SK-N-SH treated with all-trans-retinoic acid at 6 μM for 48 hours (cell line): Measurements from ENCODE around the gene CYP27C1.

ENCODE experiments used
- ESRRG ChIP-seq: fragments of 250-450 bp; sonication (Bioruptor Pico); IDR thresholded peaks from 2 replicates; pipeline ENCODE4 v1.6.1; 2021; ENCODE audit warnings: mild to moderate bottlenecking
- OSR1 ChIP-seq: fragments of 250-450 bp; sonication (Bioruptor Pico); IDR thresholded peaks from 2 replicates; pipeline ENCODE4 v1.8.0; 2022; ENCODE audit warnings: moderate library complexity, mild to moderate bottlenecking, inconsistent platforms

DNA sequence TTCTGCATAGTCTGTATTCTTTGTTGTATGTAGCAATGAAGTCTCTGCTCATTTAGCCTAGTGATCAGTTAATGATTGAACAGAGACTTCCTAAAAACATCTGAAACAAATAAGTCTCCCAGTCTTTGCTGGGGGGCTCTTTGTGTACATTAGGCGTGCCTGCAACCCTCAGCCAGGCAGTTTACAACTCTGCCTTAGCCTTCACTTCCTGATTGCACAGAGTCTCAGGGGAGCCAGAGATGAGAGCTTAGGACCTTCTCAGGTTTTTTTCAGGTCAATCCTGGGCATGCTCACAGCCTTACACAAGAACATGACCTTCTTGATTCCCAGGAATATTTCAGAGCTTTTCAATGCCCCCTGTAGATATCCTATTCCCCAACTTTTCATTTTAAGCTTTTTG is 69.1 kb downstream of the CYP27C1 start:
- TF ChIP-seq OSR1 (CRISPR knock-in tag) (no peak), ESRRG (CRISPR knock-in tag) (no peak)
